ENCODE results near the gene LYST.

The LYST gene

DNA sequence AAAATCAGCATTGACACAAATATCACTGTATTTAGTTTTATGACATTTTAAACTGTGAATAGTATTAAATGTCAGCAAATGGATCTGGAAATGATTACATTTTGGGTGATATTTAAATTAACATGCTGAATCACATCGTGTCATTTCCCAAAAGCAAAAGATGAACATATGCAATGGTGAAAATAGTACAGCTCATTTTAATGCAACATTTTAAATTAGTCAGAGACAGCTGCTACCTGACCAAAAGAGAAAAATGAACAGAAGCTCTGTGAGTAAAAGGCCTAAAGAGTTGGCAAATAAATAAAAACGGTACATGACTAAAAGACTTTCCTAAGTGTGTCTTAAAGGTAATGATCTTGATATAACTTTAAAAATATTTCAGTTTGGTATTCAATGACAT lies 131.1 kb downstream of the LYST start:
- DNase-seq (ENCODE audit: low read depth): peak; percentile 3
- no peak overlapping the region for H3K4me3 ChIP-seq (ENCODE audit: low read length)

DNA sequence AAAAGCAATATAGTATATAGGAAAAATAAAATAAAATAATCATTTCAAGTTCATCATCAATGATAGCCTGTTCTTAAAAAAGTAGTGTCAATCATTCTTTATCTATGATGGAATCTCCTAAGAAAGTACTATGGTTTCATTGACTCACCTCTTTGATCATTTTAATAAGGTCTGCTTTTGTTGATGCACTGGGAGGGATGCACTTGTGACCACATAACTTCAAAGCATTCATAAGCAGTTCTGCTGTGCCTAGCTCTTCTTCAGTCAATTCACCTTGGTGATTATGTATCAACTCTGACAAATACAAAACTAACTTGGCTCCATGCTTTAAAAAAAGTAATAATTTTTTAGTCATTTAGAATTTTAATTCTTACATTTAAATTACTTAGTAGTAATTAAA lies 132.4 kb downstream of the LYST start:
- TF ChIP-seq, protein P1, sequence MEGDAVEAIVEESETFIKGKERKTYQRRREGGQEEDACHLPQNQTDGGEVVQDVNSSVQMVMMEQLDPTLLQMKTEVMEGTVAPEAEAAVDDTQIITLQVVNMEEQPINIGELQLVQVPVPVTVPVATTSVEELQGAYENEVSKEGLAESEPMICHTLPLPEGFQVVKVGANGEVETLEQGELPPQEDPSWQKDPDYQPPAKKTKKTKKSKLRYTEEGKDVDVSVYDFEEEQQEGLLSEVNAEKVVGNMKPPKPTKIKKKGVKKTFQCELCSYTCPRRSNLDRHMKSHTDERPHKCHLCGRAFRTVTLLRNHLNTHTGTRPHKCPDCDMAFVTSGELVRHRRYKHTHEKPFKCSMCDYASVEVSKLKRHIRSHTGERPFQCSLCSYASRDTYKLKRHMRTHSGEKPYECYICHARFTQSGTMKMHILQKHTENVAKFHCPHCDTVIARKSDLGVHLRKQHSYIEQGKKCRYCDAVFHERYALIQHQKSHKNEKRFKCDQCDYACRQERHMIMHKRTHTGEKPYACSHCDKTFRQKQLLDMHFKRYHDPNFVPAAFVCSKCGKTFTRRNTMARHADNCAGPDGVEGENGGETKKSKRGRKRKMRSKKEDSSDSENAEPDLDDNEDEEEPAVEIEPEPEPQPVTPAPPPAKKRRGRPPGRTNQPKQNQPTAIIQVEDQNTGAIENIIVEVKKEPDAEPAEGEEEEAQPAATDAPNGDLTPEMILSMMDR (conservative IDR thresholded peaks at IDR 0.05; ENCODE audit: low read length): no peak
- H3K4me3 ChIP-seq (ENCODE audit: low read length): no peak overlapping the region
- no peak for DNase-seq (ENCODE audit: low read depth)

More for the DNA sequence above, 131.1 kb downstream of the LYST start:
- TF ChIP-seq, protein P1 (conservative IDR thresholded peaks at IDR 0.05; ENCODE audit: low read length): no peak

DNA sequence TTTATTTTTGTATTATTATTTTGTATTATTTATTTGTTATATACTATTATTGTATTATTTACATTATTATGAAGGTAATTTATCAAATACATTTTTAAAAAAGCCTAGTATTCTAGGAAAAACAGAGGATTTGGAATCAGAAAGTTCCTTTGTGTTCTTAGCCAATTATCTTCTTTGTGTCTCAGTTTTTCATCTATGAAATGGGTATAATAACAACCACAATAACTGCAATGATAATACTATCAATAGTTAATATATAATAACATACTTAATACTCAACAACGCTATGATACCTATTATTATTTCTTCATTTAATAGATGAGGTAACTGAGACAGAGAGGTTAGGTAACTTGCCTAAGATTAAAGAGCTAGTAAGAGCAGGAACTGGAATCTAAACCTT lies 136.7 kb downstream of the LYST start:
- TF ChIP-seq, protein P1 (conservative IDR thresholded peaks at IDR 0.05; ENCODE audit: low read length): no peak
- no peak for DNase-seq (ENCODE audit: low read depth)
- H3K4me3 ChIP-seq (ENCODE audit: low read length): no peak overlapping the region

DNA sequence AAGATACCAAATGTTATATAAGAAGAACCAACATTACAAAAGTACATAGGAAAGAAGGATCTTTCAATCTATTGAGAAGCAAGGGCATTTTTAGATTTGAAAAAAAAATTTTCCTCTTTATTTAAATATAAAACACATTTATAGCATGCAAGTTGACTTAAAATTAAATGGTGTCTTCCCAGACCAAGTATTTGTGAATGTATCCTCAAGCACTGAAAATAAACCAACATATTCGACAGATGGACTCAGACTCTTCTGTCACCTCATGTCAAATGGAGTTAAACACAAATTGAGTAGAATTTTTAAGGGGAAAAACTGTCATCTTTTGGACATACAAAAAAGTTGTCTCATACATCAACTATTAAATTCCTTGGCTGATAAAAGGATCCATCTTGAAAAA lies 140.1 kb downstream of the LYST start:
- H3K4me3 ChIP-seq (ENCODE audit: low read length): no peak overlapping the region
- no peak for DNase-seq (ENCODE audit: low read depth)
- TF ChIP-seq, protein P1 (conservative IDR thresholded peaks at IDR 0.05; ENCODE audit: low read length): no peak

DNA sequence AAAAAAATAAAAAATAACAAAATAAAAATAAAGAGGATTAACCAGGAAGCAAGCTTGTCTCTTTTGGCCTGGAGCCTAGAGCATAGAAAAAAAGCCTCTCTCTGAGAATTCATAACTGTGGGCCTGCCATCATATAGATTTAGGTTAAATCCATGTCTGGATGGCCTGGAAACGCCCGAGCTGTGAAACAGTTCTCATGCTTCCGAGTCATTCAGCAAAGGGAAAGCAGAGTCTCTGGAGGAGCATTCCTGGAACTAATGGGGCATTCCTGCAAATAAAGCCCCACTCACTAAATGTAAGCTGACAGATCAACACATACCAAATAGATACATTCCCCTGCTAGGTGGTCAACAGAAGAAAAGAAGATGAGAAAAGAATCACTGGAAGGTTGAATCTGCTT lies 141.3 kb downstream of the LYST start:
- DNase-seq (ENCODE audit: low read depth): peak; percentile 31
- no peak overlapping the region for H3K4me3 ChIP-seq (ENCODE audit: low read length)
- TF ChIP-seq, protein P1 (conservative IDR thresholded peaks at IDR 0.05; ENCODE audit: low read length): no peak

DNA sequence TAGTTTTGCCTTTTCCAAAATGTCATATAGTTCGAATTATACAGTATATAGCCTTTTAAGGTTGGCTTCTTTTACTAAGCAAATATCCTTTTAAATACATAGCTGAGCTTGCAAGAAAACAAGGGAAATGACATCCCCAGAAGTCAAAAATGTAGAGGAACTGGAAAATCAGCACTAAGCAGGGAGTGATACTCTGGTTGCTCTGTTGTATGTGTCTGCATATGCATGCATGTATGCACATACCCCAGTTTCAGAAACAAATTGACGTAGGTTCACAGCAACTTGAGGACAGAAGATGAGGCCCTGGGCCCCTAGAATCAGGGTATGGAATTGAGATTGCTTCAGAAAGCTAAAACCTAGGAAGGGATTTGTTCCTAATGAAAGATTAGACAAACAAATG lies 142.0 kb downstream of the LYST start:
- no peak overlapping the region for H3K4me3 ChIP-seq (ENCODE audit: low read length)
- TF ChIP-seq, protein P1 (conservative IDR thresholded peaks at IDR 0.05; ENCODE audit: low read length): no peak
- DNase-seq (ENCODE audit: low read depth): no peak

DNA sequence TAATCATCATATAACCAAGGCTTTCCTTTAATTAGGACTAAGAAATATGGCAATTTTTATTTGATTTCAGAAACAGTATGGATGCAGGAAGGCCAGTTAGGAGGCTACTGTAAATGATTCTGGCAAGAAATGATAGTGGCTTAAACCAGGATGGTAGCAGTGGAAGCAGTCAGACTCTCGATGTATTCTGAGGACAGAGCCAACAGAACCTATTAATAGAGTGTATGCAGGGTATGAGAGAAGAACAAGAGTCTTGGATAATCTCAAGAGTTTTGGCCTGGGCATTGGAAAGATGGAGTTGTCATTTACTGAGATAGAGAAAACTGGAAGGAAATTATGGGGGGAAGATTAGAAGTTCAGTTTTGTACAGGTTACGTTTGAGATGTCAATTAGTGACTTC lies 143.8 kb downstream of the LYST start:
- no peak for DNase-seq (ENCODE audit: low read depth)
- H3K4me3 ChIP-seq (ENCODE audit: low read length): no peak overlapping the region
- TF ChIP-seq, protein P1 (conservative IDR thresholded peaks at IDR 0.05; ENCODE audit: low read length): no peak

Data from AG10803 (cell line).